COLO668 (cell line): ENCODE data around the gene DEFB112.

Experiments
- DNase-seq: peaks from one replicate; lab custom pipeline; 2025; ENCODE audit not compliant: unreplicated experiment; lab: John Stamatoyannopoulos, UW

Gene DEFB112

DNA sequence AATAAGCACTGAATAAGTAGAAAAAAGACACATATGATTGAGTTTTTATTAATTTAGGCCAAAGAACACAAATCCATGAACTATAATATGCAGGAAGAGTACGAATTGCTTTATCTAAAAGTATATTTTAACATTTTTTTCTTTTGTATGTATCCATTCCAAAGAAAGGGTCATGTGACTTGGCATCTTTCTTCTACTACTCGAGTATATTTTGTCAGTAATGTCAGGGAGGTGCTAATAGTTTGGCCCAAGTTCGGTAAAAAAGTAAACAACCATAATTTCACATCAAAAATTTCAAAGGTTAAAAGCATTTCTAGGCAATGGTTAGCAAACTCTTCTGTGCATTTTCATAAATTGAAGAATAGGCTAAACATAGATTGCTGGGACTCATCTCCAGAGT lies 46.6 kb downstream of the DEFB112 start:
- no peak for DNase-seq

DNA sequence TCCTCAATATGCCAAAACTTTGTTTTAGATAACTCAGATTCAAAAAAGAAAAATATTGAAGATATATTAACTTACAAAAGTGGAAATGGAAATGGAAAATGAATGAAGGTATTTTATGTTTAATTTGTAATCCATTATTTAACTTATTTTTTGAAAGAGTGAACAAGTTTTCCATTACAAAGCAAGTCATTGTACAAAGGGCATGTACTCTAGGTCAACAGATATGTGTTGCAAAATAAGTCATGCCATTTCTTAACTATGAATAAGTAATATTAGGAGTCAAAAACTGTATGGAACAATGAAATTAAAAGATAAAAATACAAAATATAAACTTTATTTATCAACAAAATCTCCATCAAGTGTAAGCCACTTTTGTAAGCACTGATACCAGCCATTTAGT lies 54.5 kb downstream of the DEFB112 start:
- no peak for DNase-seq
